Heart left ventricle (tissue), 16 donors: ENCODE data around the gene DCUN1D1. TPM values are rescaled to one million over a fixed set of nuclear protein-coding genes. Genes with fewer than 3 reads are reported as not detected.

Experiments used
- ATAC-seq, 4 donors: fragments of 200-7000 bp; cut with Tn5 transposase; one replicate each; pipeline ENCODE4 v1.9.1; 2020 to 2022; ENCODE audit warnings: moderate library complexity in 4 of 4, mild to moderate bottlenecking in 3 of 4, moderate number of reproducible peaks in 1 of 4
- DNase-seq, 5 donors: peaks; one replicate each; pipeline ENCODE4 v3.0.0-alpha.2; 2020
- H3K27ac ChIP-seq, 12 donors: fragments of 200-600 bp; sonication (generic) in 4 of 12; one replicate each; pipeline versions ENCODE4 v1.5.0 to v1.8.0; 2016 to 2022; ENCODE audit warnings: mild to moderate bottlenecking in 2 of 12
- H3K27me3 ChIP-seq, 9 donors: fragments of 200-600 bp; sonication (generic) in 2 of 9; one replicate each; pipeline versions ENCODE4 v1.5.1 to v1.8.0; 2016 to 2022; ENCODE audit warnings: mild to moderate bottlenecking in 3 of 9
- H3K36me3 ChIP-seq, 9 donors: fragments of 200-600 bp; sonication (generic) in 2 of 9; one replicate each; pipeline versions ENCODE4 v1.5.0 to v1.8.0; 2018 to 2022; ENCODE audit warnings: mild to moderate bottlenecking in 2 of 9
- H3K4me1 ChIP-seq, 12 donors: fragments of 200-600 bp; sonication (generic) in 4 of 12; one replicate each; pipeline versions ENCODE4 v1.5.0 to v1.8.0; 2016 to 2022; ENCODE audit warnings: mild to moderate bottlenecking in 3 of 12
- H3K4me3 ChIP-seq, 12 donors: fragments of 200-600 bp; sonication (generic) in 4 of 12; one replicate each; pipeline versions ENCODE4 v1.5.0 to v1.8.0; 2017 to 2022; ENCODE audit warnings: mild to moderate bottlenecking in 9 of 12, moderate library complexity in 4 of 12
- H3K9me3 ChIP-seq, 12 donors: fragments of 200-600 bp; sonication (generic) in 4 of 12; one replicate each; pipeline versions ENCODE4 v1.5.0 to v1.8.0; 2016 to 2022; ENCODE audit warnings: mild to moderate bottlenecking in 1 of 12
- POLR2A ChIP-seq, 2 donors: fragments of 450-650 bp; IDR thresholded peaks; one replicate each; pipeline ENCODE4 v1.6.1; 2017; ENCODE audit warnings: antibody characterized with exemption in 2 of 2, mild to moderate bottlenecking in 2 of 2, moderate library complexity in 2 of 2
- WGBS, 4 donors: extraction: QIAGEN DNeasy Blood & Tissue Kit in 2 of 4; methylation state at CpG; one replicate each; pipeline versions ENCODE4 v1.1.5 to v1.1.7; 2013 to 2018; 5-methylcytosine and 5-hydroxymethylcytosine counted together
- intact Hi-C, 10 donors: fragments of 100-400 bp; cut with DNase I; formaldehyde crosslinking; loops; one replicate each; pipeline versions ENCODE4 v1.11.1 to v1.14.2; 2022
- polyA plus RNA-seq, 2 donors: library from polyadenylated mRNA; stranded (reverse); fragments of 200-250 nt; gene quantifications; one replicate each; pipeline ENCODE4 v1.2.3, GENCODE V29; 2013
- total RNA-seq, 9 donors: library from RNA; depleted of rRNA in 2 of 9; stranded (reverse); fragments of >200 nt in 2 of 9; fragmentation: NEBNext Ultra II Directional in 3 of 9; extraction: Animal tissue kit (Norgen Biotek cat#: 25700) in 3 of 9; gene quantifications; one replicate each; pipeline versions ENCODE4 v1.1.0 to v1.2.4, GENCODE V29; 2016 to 2023
- TF ChIP-seq, protein P1 (sequence below), 12 donors: fragments of 200-600 bp; sonication (generic) in 4 of 12; IDR thresholded peaks; one replicate each; pipeline versions ENCODE4 v1.5.0 to v1.8.0; 2018 to 2022; ENCODE audit warnings: antibody characterized with exemption in 12 of 12, mild to moderate bottlenecking in 5 of 12
- donor health status: ischemic (EF 13 %, LVEDD 7.1; RV severe dilation, severe dysfunction).
- donor health status: healthy with polysubstance abuse.
- donor health status: DM: no; HTN: yes; CAD: no.
- donor health status: DM: no; HTN: no; CAD: no.
- donor health status: ischemic (EF 25% LVEDD 6.9; RV normal size, moderate dysfunction).
- donor health status: ischemic (EF 25% LVEDD 5.7; RV mildly dilated, moderate dysfunction).
- donor health status: healthy.
- donor health status: DM: yes; HTN: yes; CAD: no.
- donor health status: ischemic (EF 35%, LVEDD 5.7; RV mildly dilated, moderate dysfunction).
- donor health status: nonischemic (EF 11% LVEDD 7.7; RV severe dilation, severe dysfunction).
- donor health status: DM: yes; HTN: yes; CAD: no.
- donor health status: PGD.
- donor health status: ischemic (EF 29% LVEDD 5.4; RV normal size, mild dysfunction).
- donor health status: nonischemic (EF 23%, LVEDD 6.1; RV moderate dilation, normal function).

Gene DCUN1D1
- total and polyA plus RNA-seq, 11 donors = 5.4 to 43.0 (median 34.8) TPM

DNA sequence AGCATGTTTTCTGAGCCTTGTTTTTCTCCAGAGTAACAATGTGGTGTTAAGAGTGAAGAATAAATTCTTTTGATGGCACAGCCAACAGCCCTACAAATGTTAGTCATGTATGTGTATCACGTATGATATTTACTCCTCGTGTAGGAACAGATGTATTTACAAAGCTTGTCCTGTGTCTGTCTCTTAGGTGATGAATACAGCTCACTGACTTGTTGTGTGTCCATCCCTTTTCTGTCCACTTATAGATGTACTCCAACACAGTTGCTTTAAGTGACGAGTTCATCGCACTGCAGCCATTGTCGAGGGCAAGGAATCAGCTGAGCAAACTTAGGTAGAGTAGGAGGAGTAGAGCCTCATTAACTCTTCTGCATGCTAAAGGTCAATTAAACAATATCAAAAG lies 78.1 kb downstream of the DCUN1D1 start:
- no peak for DNase-seq
- intact Hi-C loops = no loop called here
- Histone ChIP-seq H3K27ac (no peak overlapping the region), H3K4me1 (no peaks in the 10 kb centered on the region), H3K36me3 (peaks cover 0 to 99% (median 67%) of the 10 kb centered on the region in 9 donors), H3K27me3 (no peaks in the 10 kb centered on the region), H3K9me3 (no peaks in the 10 kb centered on the region), H3K4me3 (no peak overlapping the region)
- no peak for ATAC-seq
- 81 to 85% (median 83%) methylated on average over 5 of the region's 5 CpGs for WGBS, 4 donors
- no peak for TF ChIP-seq POLR2A (IDR thresholded peaks at IDR 0.05)
- TF ChIP-seq, protein P1, sequence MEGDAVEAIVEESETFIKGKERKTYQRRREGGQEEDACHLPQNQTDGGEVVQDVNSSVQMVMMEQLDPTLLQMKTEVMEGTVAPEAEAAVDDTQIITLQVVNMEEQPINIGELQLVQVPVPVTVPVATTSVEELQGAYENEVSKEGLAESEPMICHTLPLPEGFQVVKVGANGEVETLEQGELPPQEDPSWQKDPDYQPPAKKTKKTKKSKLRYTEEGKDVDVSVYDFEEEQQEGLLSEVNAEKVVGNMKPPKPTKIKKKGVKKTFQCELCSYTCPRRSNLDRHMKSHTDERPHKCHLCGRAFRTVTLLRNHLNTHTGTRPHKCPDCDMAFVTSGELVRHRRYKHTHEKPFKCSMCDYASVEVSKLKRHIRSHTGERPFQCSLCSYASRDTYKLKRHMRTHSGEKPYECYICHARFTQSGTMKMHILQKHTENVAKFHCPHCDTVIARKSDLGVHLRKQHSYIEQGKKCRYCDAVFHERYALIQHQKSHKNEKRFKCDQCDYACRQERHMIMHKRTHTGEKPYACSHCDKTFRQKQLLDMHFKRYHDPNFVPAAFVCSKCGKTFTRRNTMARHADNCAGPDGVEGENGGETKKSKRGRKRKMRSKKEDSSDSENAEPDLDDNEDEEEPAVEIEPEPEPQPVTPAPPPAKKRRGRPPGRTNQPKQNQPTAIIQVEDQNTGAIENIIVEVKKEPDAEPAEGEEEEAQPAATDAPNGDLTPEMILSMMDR (IDR thresholded peaks at IDR 0.05) = no peak

DNA sequence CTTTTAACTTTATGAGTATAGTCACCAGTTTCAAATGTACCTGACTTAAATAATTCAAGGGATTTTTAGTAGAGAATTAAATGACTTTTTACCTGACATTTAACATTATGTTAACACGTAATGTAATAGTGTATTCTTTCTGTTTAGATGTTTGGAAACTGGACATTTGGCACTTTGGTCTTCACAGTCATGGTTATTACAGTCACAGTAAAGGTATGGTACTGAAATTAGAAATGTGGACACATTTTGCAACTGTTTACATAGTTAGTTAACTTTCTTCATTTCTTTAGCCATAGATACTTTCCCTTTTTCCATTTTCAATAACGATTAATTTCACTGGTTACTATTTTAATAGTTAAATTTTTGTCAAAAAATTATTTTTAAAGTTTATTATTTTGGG lies 83.8 kb downstream of the DCUN1D1 start:
- H3K4me1 ChIP-seq = peaks cover 0 to 8% (median 0%) of the 10 kb centered on the region in 12 donors
- TF ChIP-seq POLR2A (IDR thresholded peaks at IDR 0.05) = no peak
- DNase-seq = no peak
- no peaks in the 10 kb centered on the region for H3K27me3 ChIP-seq
- H3K9me3 ChIP-seq = no peaks in the 10 kb centered on the region
- whole genome bisulfite sequencing, 4 donors = 95 to 97% (median 97%) methylated on average over 2 of the region's 2 CpGs
- no peak for ATAC-seq
- H3K27ac ChIP-seq = no peak overlapping the region
- H3K36me3 ChIP-seq = peaks cover 0 to 89% (median 63%) of the 10 kb centered on the region in 9 donors
- no peak overlapping the region for H3K4me3 ChIP-seq
- intact Hi-C loops = no loop called here

DNA sequence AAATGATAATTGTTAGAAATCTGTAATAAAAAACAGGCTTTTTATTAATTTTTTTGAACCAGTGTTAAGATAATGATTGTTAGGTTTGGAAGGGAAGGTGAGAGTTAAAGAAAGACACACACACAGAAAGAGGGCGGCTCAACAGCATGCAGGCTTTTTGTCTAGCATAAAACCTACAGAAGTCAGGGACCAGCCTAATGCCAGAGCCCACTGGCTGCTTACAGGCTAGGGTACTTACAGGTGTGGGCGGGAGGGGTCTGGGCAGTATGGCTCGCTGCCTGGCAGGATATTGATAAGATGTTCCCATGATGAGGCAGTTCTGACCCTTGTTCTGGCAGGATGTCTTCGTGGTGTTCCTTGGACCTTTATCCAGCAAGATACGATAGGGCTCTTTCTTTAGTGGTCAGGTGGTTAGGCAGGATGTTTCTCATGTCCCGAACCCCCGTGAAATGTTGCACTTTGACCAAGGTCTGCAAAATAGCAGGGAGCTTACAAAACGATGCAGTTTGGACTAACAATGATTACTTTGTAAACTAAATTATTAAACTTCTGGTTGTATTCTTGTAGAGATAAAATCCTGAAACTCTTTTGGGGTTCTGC lies 84.7 kb downstream of the DCUN1D1 start:
- Histone ChIP-seq H3K9me3 (no peaks in the 10 kb centered on the region), H3K27ac (no peak overlapping the region), H3K36me3 (peaks cover 0 to 96% (median 68%) of the 10 kb centered on the region in 9 donors), H3K27me3 (no peaks in the 10 kb centered on the region), H3K4me3 (no peak overlapping the region), H3K4me1 (peaks cover 0 to 8% (median 0%) of the 10 kb centered on the region in 12 donors)
- TF ChIP-seq POLR2A (IDR thresholded peaks at IDR 0.05) = no peak
- TF ChIP-seq, protein P1 (IDR thresholded peaks at IDR 0.05) = no peak
- DNase-seq = no peak
- intact Hi-C loops = no loop called here
- ATAC-seq = peak; percentile 24 to 66 (median 26)
- WGBS, 4 donors = 47 to 60% (median 50%) methylated on average over 8 of the region's 8 CpGs

DNA sequence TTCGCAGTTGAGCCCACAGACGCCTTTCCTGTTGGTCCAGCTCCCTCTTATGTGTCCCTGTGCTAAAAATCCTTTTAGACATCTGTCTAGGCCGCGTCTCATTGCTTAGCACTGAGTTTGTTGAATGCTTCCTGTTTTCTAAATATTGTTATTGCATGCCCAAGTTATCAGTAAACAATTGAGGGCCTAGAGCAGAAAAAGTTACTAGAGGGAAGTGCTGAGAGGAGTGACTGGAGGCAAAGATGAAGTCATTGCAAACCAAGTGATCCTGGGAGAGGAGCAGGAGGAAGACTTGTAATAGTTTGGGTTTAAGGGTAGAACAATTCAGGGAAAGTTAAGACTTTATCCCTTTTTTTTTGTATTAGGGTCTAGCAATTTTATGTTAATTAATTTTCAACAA lies 88.1 kb downstream of the DCUN1D1 start:
- H3K27me3 ChIP-seq = no peaks in the 10 kb centered on the region
- ATAC-seq = no peak
- DNase-seq = no peak
- H3K4me1 ChIP-seq = peaks cover 0 to 8% (median 0%) of the 10 kb centered on the region in 12 donors
- peaks cover 0 to 96% (median 71%) of the 10 kb centered on the region in 9 donors for H3K36me3 ChIP-seq
- intact Hi-C loops = no loop called here
- TF ChIP-seq POLR2A (IDR thresholded peaks at IDR 0.05) = no peak
- TF ChIP-seq, protein P1 (IDR thresholded peaks at IDR 0.05) = no peak
- no peaks in the 10 kb centered on the region for H3K9me3 ChIP-seq
- H3K4me3 ChIP-seq = no peak overlapping the region
- 90 to 96% (median 92%) methylated on average over 4 of the region's 4 CpGs for WGBS, 4 donors
- no peak overlapping the region for H3K27ac ChIP-seq

DNA sequence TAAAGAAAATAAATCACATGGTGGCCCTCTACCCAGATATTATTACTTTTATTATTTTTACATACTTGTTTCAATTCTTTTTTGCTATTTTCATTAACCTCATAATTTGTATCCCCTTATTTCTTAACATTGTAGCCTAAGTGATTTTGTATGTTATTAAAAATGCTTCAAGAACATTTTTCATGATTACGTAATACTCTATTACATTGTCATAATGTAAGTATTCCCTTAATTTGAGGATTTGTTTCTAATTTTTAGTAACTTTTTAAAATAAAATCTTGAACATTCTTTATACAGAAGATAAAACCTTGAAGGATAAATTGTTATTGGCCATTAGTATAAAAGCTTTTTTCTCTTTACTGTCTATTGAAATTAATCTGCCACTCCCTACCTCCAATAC lies 89.0 kb downstream of the DCUN1D1 start:
- intact Hi-C loops = no loop called here
- H3K4me3 ChIP-seq = no peak overlapping the region
- no peaks in the 10 kb centered on the region for H3K9me3 ChIP-seq
- H3K27ac ChIP-seq = no peak overlapping the region
- DNase-seq (no peak), ATAC-seq (no peak)
- peaks cover 0 to 94% (median 70%) of the 10 kb centered on the region in 9 donors for H3K36me3 ChIP-seq
- peaks cover 0 to 8% (median 0%) of the 10 kb centered on the region in 12 donors for H3K4me1 ChIP-seq
- 96 to 99% (median 98%) methylated on average over 1 of the region's 1 CpG for WGBS, 4 donors
- H3K27me3 ChIP-seq = no peaks in the 10 kb centered on the region
- no peak for TF ChIP-seq POLR2A (IDR thresholded peaks at IDR 0.05)
- TF ChIP-seq, protein P1 (IDR thresholded peaks at IDR 0.05) = no peak
